Sigmoid colon (tissue), 7 donors: ENCODE measurements around the gene U2AF2. TPM values are rescaled to one million over a fixed set of nuclear protein-coding genes. Genes with fewer than 3 reads are reported as not detected.

Experiments
- DNase-seq: peaks from one replicate; pipeline ENCODE4 v3.0.0-alpha.2; 2019
- H3K27ac ChIP-seq, 4 donors: fragments of 200-600 bp; sonication (generic); one replicate each; pipeline ENCODE4 v1.5.1; 2016 to 2019; ENCODE audit warnings: mild to moderate bottlenecking in 1 of 4
- H3K27me3 ChIP-seq, 3 donors: fragments of 200-600 bp; sonication (generic); one replicate each; pipeline ENCODE4 v1.5.1; 2019; ENCODE audit warnings: mild to moderate bottlenecking in 1 of 3
- H3K36me3 ChIP-seq, 4 donors: fragments of 200-600 bp; sonication (generic); one replicate each; pipeline ENCODE4 v1.5.1; 2016 to 2019
- H3K4me1 ChIP-seq, 4 donors: fragments of 200-600 bp; sonication (generic); one replicate each; pipeline ENCODE4 v1.5.1; 2017 to 2019
- H3K4me3 ChIP-seq, 4 donors: fragments of 200-600 bp; sonication (generic); one replicate each; pipeline ENCODE4 v1.5.1; 2017 to 2019; ENCODE audit warnings: mild to moderate bottlenecking in 2 of 4, moderate library complexity in 1 of 4
- H3K9me3 ChIP-seq, 4 donors: fragments of 200-600 bp in 3 of 4; sonication (generic) in 3 of 4; one replicate each; pipeline versions ENCODE4 v1.5.1 to v1.6.1; 2013 to 2019
- EP300 ChIP-seq, 4 donors: sonication (generic); formaldehyde crosslinking; IDR thresholded peaks; one replicate each; pipeline ENCODE4 v1.6.1; 2017; ENCODE audit warnings: antibody characterized with exemption in 4 of 4
- POLR2A ChIP-seq, 2 donors: fragments of 450-650 bp; IDR thresholded peaks; one replicate each; pipeline ENCODE4 v1.6.1; 2016; ENCODE audit warnings: antibody characterized with exemption in 2 of 2, mild to moderate bottlenecking in 2 of 2, moderate library complexity in 2 of 2
- POLR2AphosphoS5 ChIP-seq, 4 donors: sonication (generic); formaldehyde crosslinking; IDR thresholded peaks; one replicate each; pipeline ENCODE4 v1.6.1; 2017; ENCODE audit warnings: antibody characterized with exemption in 4 of 4
- WGBS, 2 donors: extraction: QIAGEN DNeasy Blood & Tissue Kit; methylation state at CpG; one replicate each; pipeline ENCODE4 v1.1.7; 2013; 5-methylcytosine and 5-hydroxymethylcytosine counted together
- intact Hi-C: fragments of 100-400 bp; cut with DNase I; formaldehyde crosslinking; loops from one replicate; pipeline ENCODE4 v1.15.1; 2023
- polyA plus RNA-seq, 3 donors: library from polyadenylated mRNA; stranded (reverse); fragments of 200-250 nt; gene quantifications; one replicate each; pipeline ENCODE4 v1.2.3, GENCODE V29; 2013
- total RNA-seq, 4 donors: library from RNA; depleted of rRNA; stranded (reverse); fragments of >200 nt; gene quantifications; one replicate each; pipeline ENCODE4 v1.1.0, GENCODE V29; 2016
- TF ChIP-seq, protein P1 (sequence below), 4 experiments: fragments of 450-650 bp in 3 of 4; fragments of 200-600 bp in 1 of 4; IDR thresholded peaks; one replicate each; pipeline ENCODE4 v1.5.1; 2016 to 2019; ENCODE audit warnings: antibody characterized with exemption in 4 of 4, mild to moderate bottlenecking in 3 of 4, moderate library complexity in 2 of 4
- donor health status: healthy with polysubstance abuse.
- donor health status: Bipolar disorder and iron deficiency.
- donor health status: healthy.

The U2AF2 gene
- total and polyA plus RNA-seq, 7 donors = 52.1 to 162 (median 79.7) TPM

DNA sequence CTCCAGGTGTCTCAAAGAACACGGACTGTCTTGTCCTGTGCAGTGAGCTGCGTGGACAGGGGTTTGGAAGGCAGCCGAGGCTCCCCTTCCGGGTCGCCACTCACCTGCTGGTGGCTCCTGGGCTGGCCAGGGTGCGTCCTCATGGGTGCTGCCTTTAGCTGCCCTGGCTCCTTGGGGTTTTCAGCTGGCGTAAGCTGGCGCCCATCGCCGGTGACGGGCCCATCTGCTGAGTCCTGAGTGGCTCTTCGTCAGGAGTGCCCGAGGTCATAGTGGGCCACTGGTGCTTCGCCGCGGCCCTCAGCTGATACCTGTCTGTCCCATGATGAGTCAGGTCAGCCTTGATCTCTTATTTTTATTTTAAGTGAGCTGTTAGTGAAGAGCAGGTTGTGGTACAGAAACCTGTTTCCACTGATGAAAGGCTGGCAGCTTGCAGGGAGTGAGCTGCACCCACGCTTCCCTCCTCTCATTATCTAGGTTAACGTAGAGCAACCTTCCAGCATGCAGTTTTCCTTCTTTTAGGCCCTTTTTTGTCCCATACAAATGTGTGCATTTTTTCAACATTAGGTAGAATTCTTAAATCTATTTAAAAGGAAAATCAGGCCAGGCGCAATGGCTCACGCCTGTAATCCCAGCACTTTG, 38.6 kb downstream of the U2AF2 start:
- Histone ChIP-seq H3K4me1 (no peaks in the 10 kb centered on the region), H3K36me3 (peaks cover 36 to 93% (median 57%) of the 10 kb centered on the region in 4 donors), H3K27ac (no peak overlapping the region), H3K4me3 (no peak overlapping the region), H3K27me3 (no peaks in the 10 kb centered on the region), H3K9me3 (no peaks in the 10 kb centered on the region)
- DNase-seq = peak; percentile 48
- 94 to 97% methylated on average over 20 of the region's 20 CpGs for WGBS, 2 donors
- TF ChIP-seq EP300 (IDR thresholded peaks at IDR 0.05) = no peak
- TF ChIP-seq POLR2A (IDR thresholded peaks at IDR 0.05) = no peak
- TF ChIP-seq, protein P1, sequence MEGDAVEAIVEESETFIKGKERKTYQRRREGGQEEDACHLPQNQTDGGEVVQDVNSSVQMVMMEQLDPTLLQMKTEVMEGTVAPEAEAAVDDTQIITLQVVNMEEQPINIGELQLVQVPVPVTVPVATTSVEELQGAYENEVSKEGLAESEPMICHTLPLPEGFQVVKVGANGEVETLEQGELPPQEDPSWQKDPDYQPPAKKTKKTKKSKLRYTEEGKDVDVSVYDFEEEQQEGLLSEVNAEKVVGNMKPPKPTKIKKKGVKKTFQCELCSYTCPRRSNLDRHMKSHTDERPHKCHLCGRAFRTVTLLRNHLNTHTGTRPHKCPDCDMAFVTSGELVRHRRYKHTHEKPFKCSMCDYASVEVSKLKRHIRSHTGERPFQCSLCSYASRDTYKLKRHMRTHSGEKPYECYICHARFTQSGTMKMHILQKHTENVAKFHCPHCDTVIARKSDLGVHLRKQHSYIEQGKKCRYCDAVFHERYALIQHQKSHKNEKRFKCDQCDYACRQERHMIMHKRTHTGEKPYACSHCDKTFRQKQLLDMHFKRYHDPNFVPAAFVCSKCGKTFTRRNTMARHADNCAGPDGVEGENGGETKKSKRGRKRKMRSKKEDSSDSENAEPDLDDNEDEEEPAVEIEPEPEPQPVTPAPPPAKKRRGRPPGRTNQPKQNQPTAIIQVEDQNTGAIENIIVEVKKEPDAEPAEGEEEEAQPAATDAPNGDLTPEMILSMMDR (IDR thresholded peaks at IDR 0.05) = no peak
- no peak for TF ChIP-seq POLR2AphosphoS5 (IDR thresholded peaks at IDR 0.05)
- intact Hi-C loops = no loop called here

DNA sequence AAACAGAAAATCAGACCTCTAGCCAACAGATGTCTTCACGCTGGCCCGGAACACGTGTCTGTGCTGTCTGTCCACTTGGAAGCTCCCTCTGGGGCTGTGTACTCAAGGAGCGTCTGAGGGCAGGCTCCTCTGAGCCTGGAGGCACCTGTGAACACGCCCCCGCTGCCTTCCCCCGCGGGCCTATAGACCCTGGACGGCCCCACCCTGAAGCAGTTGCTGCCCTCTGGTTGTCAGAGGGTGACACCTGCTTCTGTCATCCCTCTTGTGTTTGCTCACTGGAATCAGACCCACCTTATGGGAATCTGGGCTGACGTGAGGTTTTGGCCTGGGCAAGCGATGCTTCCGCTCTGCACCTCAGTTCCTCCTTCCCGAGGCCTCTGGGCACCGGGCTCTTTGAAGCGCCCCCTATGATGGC, 39.4 kb downstream of the U2AF2 start:
- TF ChIP-seq POLR2AphosphoS5 (IDR thresholded peaks at IDR 0.05) (no peak), POLR2A (IDR thresholded peaks at IDR 0.05) (no peak)
- TF ChIP-seq, protein P1 (IDR thresholded peaks at IDR 0.05) = no peak
- Histone ChIP-seq H3K27me3 (no peaks in the 10 kb centered on the region), H3K27ac (no peak overlapping the region), H3K4me3 (no peak overlapping the region), H3K9me3 (no peaks in the 10 kb centered on the region), H3K4me1 (no peaks in the 10 kb centered on the region), H3K36me3 (peaks cover 35 to 85% (median 54%) of the 10 kb centered on the region in 4 donors)
- WGBS, 2 donors = 23 to 72% methylated on average over 15 of the region's 15 CpGs
- no peak for DNase-seq
- intact Hi-C loops = no loop called here

DNA sequence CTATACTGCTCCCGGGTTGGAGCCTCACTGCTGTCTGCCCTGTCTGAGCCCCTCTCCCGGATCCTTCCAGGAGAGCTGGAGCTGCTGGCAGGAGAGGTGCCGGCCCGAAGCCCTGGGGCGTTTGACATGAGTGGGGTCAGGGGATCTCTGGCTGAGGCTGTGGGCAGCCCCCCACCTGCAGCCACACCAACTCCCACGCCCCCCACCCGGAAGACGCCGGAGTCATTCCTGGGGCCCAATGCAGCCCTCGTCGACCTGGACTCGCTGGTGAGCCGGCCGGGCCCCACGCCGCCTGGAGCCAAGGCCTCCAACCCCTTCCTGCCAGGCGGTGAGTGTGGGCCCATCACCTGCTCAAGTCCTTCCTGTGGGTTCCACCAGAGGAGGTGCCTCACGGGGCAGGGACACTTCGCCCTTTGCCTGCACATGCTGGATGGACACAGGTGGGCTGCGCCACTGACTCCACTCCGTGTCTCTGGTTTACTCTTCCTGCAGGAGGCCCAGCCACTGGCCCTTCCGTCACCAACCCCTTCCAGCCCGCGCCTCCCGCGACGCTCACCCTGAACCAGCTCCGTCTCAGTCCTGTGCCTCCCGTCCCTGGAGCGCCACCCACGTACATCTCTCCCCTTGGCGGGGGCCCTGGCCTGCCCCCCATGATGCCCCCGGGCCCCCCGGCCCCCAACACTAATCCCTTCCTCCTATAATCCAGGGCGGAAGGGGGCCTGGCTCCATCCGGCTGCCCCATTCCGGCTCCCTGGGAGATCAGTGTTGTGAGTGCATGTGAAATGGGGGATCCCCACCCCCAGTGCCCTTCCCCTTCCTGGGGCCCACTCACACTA, 40.0 kb downstream of the U2AF2 start:
- H3K27me3 ChIP-seq = no peaks in the 10 kb centered on the region

DNA sequence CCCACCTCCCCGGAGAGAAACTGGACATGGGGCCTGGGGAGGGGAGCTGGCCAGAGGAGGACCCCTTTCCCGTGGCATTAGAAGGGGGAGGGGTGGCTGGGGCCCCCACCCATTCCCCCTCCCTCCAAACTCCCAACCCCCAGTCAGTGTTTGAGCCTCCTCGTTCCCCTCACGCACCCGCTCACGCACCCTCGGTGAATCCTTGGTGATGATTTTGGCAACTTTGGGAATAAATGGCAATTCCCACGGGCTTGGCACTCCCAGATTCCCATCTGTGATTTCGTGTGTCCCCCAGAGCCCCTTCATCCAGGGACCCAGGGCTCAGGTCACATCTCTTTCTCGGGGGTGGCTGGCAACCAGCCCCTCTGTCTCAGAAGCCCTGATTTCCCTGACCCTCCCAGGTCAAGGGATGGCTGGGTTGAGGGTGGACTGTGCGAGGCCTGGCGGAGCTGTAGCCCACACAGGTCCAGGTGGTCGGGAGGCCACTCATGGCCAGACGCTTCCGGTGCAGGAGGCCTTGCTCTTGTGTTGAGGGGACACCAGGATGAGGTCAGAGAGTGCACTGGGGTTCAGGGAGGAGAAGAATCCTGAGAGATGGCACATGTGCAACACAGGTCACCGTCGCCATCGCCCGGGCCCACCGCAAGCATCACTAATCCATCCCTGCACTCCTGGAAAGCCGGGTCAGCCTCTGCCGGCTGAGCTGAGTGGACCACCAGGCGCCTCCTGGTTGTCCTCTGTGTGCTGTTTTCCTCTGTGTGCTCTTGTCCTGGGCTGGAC, 40.9 kb downstream of the U2AF2 start:
- H3K4me1 ChIP-seq = no peaks in the 10 kb centered on the region
- peaks cover 20 to 75% (median 44%) of the 10 kb centered on the region in 4 donors for H3K36me3 ChIP-seq
- TF ChIP-seq EP300 (IDR thresholded peaks at IDR 0.05) = no peak
- no peak for TF ChIP-seq POLR2A (IDR thresholded peaks at IDR 0.05)
- TF ChIP-seq POLR2AphosphoS5 (IDR thresholded peaks at IDR 0.05) = no peak
- TF ChIP-seq, protein P1 (IDR thresholded peaks at IDR 0.05) = no peak
- WGBS, 2 donors = 89 to 94% methylated on average over 23 of the region's 23 CpGs
- no peak overlapping the region for H3K4me3 ChIP-seq
- H3K27me3 ChIP-seq = no peaks in the 10 kb centered on the region
- no peaks in the 10 kb centered on the region for H3K9me3 ChIP-seq
- H3K27ac ChIP-seq = no peak overlapping the region
- intact Hi-C loops = no loop called here
- DNase-seq = peak; percentile 46

More for the DNA sequence above, 40.0 kb downstream of the U2AF2 start:
- Histone ChIP-seq H3K4me1 (no peaks in the 10 kb centered on the region), H3K36me3 (peaks cover 28 to 79% (median 49%) of the 10 kb centered on the region in 4 donors), H3K9me3 (no peaks in the 10 kb centered on the region), H3K27ac (no peak overlapping the region), H3K4me3 (no peak overlapping the region)
- intact Hi-C loops = no loop called here
- TF ChIP-seq, protein P1 (IDR thresholded peaks at IDR 0.05) = no peak
- TF ChIP-seq POLR2A (IDR thresholded peaks at IDR 0.05) = no peak
- DNase-seq = peak; percentile 54
- 88 to 93% methylated on average over 37 of the region's 37 CpGs for WGBS, 2 donors
